Measurements from ENCODE around the gene PLEKHH2. TPM values are rescaled to one million over a fixed set of nuclear protein-coding genes. Genes with fewer than 3 reads are reported as not detected.

PLEKHH2 gene
- total RNA-seq, 1 experiment from 2014 or later = 0.72 TPM

DNA sequence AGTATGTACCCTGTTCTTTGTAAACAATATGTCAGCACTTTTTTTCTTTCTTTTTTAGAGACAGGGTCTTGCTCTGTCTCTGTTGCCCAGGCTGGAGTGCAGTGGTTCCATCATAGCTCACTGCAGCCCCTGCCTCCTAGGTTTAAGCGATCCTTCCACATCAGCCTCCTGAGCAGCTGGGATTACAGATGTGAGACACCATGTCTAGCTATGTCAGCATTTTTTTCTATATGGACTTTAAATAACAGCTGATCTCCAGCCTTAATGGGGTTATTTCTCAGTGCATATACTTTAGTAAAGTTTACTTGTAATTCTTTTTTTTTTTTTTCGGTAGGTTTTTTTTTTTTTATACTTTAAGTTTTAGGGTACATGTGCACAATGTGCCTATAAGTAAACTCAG is 174.9 kb downstream of the PLEKHH2 start:
- DNase-seq (ENCODE audit: low read depth) = no peak

DNA sequence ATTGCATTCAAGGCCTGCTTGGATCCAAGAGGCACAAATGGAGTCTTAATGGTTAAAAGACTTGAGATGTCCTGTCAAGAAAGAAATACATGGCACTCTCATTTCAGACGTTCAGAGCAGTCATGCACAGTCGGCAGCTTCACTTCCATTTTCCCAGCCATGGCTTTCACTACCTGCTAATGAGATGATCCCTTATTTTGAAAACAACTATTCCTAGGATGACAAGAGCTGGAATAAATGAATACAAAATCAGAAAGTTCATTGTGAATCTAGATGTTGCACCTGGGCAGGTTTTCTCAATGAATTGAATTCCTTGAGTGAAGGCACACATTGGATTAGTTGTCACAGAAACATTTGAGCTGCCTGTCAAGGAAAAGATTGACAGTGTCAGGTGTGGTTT is 175.9 kb downstream of the PLEKHH2 start:
- no peak for DNase-seq (ENCODE audit: low read depth)

DNA sequence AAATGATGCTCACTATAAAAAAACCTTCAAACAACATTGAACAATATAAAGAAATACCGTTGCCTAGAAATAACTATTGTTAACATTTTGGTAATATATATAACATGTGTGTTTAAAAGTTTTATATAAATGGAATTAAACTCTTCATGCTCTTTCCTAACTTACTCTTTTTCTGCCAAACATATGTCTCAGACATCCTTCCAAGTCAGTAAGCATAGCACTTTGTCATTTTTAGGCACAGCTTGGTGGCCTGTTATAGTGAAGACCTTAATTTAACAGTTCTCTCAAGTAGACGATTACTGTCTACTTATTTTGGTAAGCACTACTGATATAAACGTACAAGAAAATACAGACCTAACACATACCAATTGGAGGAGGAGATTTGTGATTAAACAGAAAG is 177.7 kb downstream of the PLEKHH2 start:
- no peak for DNase-seq (ENCODE audit: low read depth)

Other genes with a start within 250 kb of the PLEKHH2 start
- 17.6 and 22.0 TPM in 2 replicates for gene THADA, start 41.2 kb upstream of the PLEKHH2 start, total RNA-seq (2014; rRNA removed; shearing (Covaris generic))
- gene C1GALT1C1L, start 39.2 kb downstream of the PLEKHH2 start, total RNA-seq (2014; rRNA removed; shearing (Covaris generic)) = 6.4 and 7.0 TPM in 2 replicates
- 24.2 and 27.4 TPM in 2 replicates for gene DYNC2LI1, start 136.8 kb downstream of the PLEKHH2 start, total RNA-seq (2014; rRNA removed; shearing (Covaris generic))
- gene ABCG5, start 201.6 kb downstream of the PLEKHH2 start, total RNA-seq (2014; rRNA removed; shearing (Covaris generic)) = not detected in 2 replicates
- not detected in 2 replicates for gene ABCG8, start 201.7 kb downstream of the PLEKHH2 start, total RNA-seq (2014; rRNA removed; shearing (Covaris generic))